ENCODE measurements around the gene IMPDH1.

IMPDH1 gene

DNA sequence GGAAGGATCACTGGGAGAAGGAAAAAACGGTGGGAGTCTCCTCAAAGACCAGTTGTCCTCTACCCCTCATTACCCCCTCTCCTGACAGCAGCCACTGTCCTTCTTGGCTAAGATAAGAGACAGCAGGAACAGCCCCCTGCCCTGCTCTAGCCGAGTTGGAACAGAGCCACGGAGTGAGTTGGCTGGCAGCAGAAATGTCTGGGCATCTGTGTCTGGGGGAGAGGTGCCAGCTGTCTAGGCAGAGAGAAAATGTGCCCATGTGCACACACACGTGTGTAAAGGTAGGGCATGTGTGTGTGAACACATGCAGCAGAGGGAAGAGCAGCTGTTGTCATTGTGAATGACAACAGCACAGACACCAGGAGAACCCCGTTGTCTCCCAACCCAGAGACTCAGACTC is 36.5 kb upstream of the IMPDH1 start:
- DNase-seq (ENCODE audit: low read depth), result no peak
- TF ChIP-seq, protein P1, sequence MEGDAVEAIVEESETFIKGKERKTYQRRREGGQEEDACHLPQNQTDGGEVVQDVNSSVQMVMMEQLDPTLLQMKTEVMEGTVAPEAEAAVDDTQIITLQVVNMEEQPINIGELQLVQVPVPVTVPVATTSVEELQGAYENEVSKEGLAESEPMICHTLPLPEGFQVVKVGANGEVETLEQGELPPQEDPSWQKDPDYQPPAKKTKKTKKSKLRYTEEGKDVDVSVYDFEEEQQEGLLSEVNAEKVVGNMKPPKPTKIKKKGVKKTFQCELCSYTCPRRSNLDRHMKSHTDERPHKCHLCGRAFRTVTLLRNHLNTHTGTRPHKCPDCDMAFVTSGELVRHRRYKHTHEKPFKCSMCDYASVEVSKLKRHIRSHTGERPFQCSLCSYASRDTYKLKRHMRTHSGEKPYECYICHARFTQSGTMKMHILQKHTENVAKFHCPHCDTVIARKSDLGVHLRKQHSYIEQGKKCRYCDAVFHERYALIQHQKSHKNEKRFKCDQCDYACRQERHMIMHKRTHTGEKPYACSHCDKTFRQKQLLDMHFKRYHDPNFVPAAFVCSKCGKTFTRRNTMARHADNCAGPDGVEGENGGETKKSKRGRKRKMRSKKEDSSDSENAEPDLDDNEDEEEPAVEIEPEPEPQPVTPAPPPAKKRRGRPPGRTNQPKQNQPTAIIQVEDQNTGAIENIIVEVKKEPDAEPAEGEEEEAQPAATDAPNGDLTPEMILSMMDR (conservative IDR thresholded peaks at IDR 0.05; ENCODE audit: low read depth, low read length), result no peak
- no peak overlapping the region for H3K4me3 ChIP-seq (ENCODE audit: low read length)

DNA sequence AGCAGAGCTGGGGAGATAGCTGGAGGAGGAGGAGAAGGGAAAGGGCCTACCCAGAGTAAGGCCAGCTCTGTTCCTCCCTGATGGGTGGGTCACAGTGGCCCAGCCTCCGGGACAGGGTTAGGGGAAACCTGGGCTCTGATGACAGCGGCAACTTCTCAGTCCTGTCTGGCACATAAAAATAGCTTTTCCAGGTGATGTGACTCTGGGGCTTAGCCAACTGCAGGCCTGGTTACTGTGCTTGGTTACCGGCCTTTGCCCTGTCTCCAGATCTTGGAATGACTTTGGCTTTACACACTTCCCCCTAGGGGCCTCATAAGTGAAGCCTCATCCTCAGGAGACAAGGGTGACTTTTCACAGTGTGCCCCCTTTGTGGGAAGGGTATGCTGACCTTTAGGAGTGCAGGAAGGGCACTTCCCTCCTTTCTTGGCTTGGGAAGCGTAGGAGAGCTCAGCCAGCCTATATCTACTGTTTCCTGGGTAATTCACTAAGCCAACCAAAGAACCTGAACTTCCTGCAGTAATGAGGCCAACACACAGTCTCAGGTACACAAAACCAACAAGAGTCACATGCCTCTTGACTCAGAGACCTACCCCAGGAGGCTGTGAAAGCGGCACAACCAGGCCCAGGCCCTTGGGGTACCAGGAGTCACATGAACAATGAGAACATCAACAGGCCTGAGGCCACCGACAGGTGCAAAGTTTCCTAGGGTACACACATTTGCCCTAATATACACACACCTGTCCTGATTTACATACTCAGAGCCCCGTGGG is 34.2 kb upstream of the IMPDH1 start:
- TF ChIP-seq, protein P1 (conservative IDR thresholded peaks at IDR 0.05; ENCODE audit: low read depth, low read length), result no peak
- no peak overlapping the region for H3K4me3 ChIP-seq (ENCODE audit: low read length)
- no peak for DNase-seq (ENCODE audit: low read depth)

DNA sequence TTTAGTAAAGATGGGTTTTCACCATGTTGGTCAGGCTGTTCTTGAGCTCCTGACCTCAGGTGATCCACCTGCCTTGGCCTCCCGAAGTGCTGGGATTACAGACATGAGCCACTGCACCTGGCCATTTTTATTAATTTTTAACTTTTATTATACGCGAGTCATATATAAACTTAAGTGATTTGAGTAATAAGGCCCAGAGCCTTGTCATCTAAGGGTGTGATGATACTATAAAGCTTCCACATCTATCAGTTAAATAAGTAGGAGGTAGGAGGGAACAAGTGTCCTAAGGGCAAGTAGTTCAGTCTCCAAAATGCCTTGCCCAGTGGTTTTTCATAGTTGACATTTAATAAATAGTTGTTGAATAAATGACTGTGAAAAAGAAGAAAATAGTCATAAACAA is 32.6 kb upstream of the IMPDH1 start:
- no peak for DNase-seq (ENCODE audit: low read depth)
- no peak overlapping the region for H3K4me3 ChIP-seq (ENCODE audit: low read length)
- TF ChIP-seq, protein P1 (conservative IDR thresholded peaks at IDR 0.05; ENCODE audit: low read depth, low read length), result no peak

DNA sequence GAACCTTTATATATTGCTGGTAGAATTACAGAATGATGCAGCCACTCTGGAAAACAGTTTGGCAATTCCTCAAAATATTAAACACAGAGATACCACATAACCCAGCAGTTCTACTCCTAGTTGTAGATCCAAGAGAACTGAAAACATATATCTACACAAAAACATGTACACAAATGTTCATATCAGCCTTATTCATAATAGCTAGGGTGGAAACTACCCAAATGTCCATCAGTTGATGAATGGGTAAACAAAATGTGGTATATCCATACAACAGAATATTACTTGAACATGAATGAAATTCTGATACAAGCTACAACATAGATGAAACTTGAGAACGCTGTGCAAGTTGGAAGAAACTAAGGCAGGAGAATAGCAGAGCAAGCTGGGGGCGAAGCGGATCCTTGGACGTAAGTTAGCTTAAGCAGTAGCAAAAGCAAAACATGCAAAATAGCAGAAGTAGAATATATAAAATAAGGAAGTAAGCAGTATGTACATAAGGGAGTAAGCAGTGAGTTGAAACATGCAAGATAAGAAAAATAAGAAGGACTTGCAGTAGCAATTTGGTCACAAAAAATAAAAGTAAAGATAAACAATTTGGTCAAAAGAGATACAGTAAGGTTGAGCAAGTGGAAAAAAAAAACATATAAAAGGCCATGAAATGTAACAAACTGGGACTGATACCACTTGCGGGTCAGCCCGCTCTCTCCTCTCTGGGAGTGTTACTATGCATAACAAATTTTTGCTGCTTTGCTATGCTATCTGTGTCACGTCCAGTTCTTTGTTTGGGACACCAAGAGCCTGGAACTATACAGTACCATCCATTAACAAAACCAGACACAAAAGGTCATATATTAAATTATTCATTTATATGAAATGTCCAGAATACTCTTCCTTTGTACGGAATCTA is 27.9 kb upstream of the IMPDH1 start:
- no peak overlapping the region for H3K4me3 ChIP-seq (ENCODE audit: low read length)
- TF ChIP-seq, protein P1 (conservative IDR thresholded peaks at IDR 0.05; ENCODE audit: low read depth, low read length), result no peak
- no peak for DNase-seq (ENCODE audit: low read depth)

DNA sequence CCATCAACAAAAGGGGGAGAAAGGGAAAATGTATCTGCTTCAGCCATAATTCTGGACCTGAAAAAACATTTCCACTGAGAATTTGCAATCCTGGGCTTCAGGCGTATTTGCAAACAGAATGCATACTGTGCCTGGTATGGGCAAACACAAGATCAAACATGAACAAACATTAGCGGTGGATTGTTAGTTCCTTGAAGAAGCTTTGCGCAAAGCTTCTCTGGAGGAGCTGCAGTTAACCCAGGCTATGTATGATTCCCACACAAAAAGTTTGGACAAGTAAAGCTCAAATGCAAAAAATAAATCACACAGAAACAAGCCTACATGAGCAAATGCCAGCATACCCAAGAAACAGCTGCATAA is 25.5 kb upstream of the IMPDH1 start:
- TF ChIP-seq, protein P1 (conservative IDR thresholded peaks at IDR 0.05; ENCODE audit: low read depth, low read length), result no peak
- no peak overlapping the region for H3K4me3 ChIP-seq (ENCODE audit: low read length)
- no peak for DNase-seq (ENCODE audit: low read depth)

DNA sequence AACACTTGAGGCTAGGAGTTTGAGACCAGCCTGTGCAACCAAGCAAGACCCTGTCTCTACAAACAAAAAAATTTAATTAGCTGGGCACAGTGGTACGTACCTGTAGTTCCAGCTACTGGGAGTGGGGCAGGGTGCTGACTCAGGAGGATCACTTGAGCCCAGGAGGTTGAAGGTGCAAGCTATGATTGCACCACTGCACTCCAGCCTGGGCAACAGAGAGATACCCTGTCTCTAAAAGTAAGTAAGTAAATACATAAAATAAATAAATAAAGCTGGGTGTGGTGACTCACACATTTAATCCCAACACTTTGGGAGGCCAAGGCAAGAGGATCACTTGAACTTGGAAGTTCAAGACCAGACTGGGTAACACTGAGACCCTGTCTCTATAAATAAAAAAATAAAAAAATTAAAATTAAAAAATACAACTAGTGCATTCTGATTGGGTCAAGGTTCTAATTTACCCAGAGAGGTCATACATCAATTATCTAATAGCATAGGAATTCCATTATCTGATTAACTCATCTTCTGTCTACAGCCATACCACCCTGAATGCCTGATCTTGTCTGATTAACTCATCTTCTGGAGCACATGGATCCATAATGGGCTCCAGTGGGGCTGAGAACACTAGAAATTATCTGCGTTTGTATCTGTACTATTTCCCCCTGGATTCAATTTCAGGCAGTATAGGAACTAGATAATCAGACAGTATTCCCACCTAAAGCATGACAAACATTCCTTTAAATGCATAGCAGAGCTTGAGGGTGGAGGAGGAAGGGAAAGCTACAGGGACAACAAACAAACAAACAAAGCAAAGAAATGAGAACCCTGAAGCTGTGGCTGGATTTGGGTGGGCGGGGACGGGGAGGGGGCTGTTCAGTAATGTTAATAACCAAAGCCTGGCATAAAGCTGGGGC is 24.9 kb upstream of the IMPDH1 start:
- TF ChIP-seq, protein P1 (conservative IDR thresholded peaks at IDR 0.05; ENCODE audit: low read depth, low read length), result no peak
- no peak for DNase-seq (ENCODE audit: low read depth)
- H3K4me3 ChIP-seq (ENCODE audit: low read length), result no peak overlapping the region
